ENCODE results near the gene ARFGEF3.
"Not testable (repeated sequence)": the region's sequence is repeated elsewhere in the genome, so short reads cannot be mapped to it uniquely, and the experiment has no call there.

The ARFGEF3 gene

GRCh38 chr6:138346302-138347195, 184.8 kb downstream of the ARFGEF3 start:
- DNase-seq (ENCODE audit: low read depth, low spot score): no peak

GRCh38 chr6:138347864-138348263, 186.1 kb downstream of the ARFGEF3 start:
- no peak for DNase-seq (ENCODE audit: low read depth, low spot score)

- DNase-seq (ENCODE audit: low read depth, low spot score): no peak
These were observed 188.2 kb downstream of the ARFGEF3 start for GRCh38 chr6:138349891-138350290.

- no peak for DNase-seq (ENCODE audit: low read depth, low spot score)
These were observed 196.2 kb downstream of the ARFGEF3 start for GRCh38 chr6:138357928-138358327.

- not testable (repeated sequence) for DNase-seq (ENCODE audit: low read depth, low spot score)
These were observed 206.9 kb downstream of the ARFGEF3 start for GRCh38 chr6:138368684-138369083.

GRCh38 chr6:138370631-138371451, 209.1 kb downstream of the ARFGEF3 start:
- no peak for DNase-seq (ENCODE audit: low read depth, low spot score)

GRCh38 chr6:138371452-138371711, 209.6 kb downstream of the ARFGEF3 start:
- no peak for DNase-seq (ENCODE audit: low read depth, low spot score)

- DNase-seq (ENCODE audit: low read depth, low spot score): no peak
These were observed 210.0 kb downstream of the ARFGEF3 start for GRCh38 chr6:138371720-138372119.

GRCh38 chr6:138372711-138373463, 211.1 kb downstream of the ARFGEF3 start:
- DNase-seq (ENCODE audit: low read depth, low spot score): no peak

- DNase-seq (ENCODE audit: low read depth, low spot score): no peak
These were observed 212.5 kb downstream of the ARFGEF3 start for GRCh38 chr6:138374230-138374629.

GRCh38 chr6:138374815-138375214, 213.1 kb downstream of the ARFGEF3 start:
- no peak for DNase-seq (ENCODE audit: low read depth, low spot score)

- no peak for DNase-seq (ENCODE audit: low read depth, low spot score)
These were observed 215.3 kb downstream of the ARFGEF3 start for GRCh38 chr6:138377042-138377441.

- DNase-seq (ENCODE audit: low read depth, low spot score): no peak
These were observed 216.1 kb downstream of the ARFGEF3 start, which contains the start of gene SMIM28 for GRCh38 chr6:138377844-138378243. Gene SMIM28, plus strand, starts transcription at chr6:138377905. Its CDS starts 168 bp downstream, at chr6:138378073.

- no peak for DNase-seq (ENCODE audit: low read depth, low spot score)
These were observed 216.7 kb downstream of the ARFGEF3 start for GRCh38 chr6:138378463-138378862.

- no peak for DNase-seq (ENCODE audit: low read depth, low spot score)
These were observed 220.9 kb downstream of the ARFGEF3 start for GRCh38 chr6:138382498-138383265.

GRCh38 chr6:138383776-138384175, 222.0 kb downstream of the ARFGEF3 start:
- DNase-seq (ENCODE audit: low read depth, low spot score): no peak

- no peak for DNase-seq (ENCODE audit: low read depth, low spot score)
These were observed 225.2 kb downstream of the ARFGEF3 start for GRCh38 chr6:138386897-138387296.

GRCh38 chr6:138387577-138388368, 226.0 kb downstream of the ARFGEF3 start:
- DNase-seq (ENCODE audit: low read depth, low spot score): no peak

- no peak for DNase-seq (ENCODE audit: low read depth, low spot score)
These were observed 227.8 kb downstream of the ARFGEF3 start for GRCh38 chr6:138389551-138389950.
